PC-3 (cell line): Measurements from ENCODE around the gene CHMP1B. TPM values are rescaled to one million over a fixed set of nuclear protein-coding genes. Genes with fewer than 3 reads are reported as not detected.

Experiments
- ATAC-seq: fragments of 200-7000 bp; cut with Tn5 transposase; 2 replicates; pipeline ENCODE4 v1.9.1; 2020; ENCODE audit warnings: mild to moderate bottlenecking, moderate library complexity
- BruUV-seq: library from RNA; stranded (reverse); fragments of 400-500 nt; replicated peaks from 2 replicates; lab custom pipeline; 2021; lab: Mats Ljungman, UMichigan
- CTCF ChIA-PET: fragments of 300-600 bp; sonication (Branson Sonifier 250); formaldehyde crosslinking; loops from one replicate; lab custom pipeline; 2022; ENCODE audit warnings: antibody characterized with exemption; lab: Charles Lee
- POLR2A ChIA-PET: fragments of 300-600 bp; sonication (Branson Sonifier 250); formaldehyde crosslinking; loops from one replicate; lab custom pipeline; 2022; ENCODE audit warnings: antibody characterized with exemption; ENCODE audit not compliant: unreplicated experiment; lab: Charles Lee
- DNase-seq: peaks from one replicate; pipeline ENCODE4 v3.0.0-alpha.2; 2015
- H2AFZ ChIP-seq: fragments of 300-600 bp; sonication (generic); 2 replicates; pipeline ENCODE4 v1.6.0; 2016; ENCODE audit warnings: antibody characterized with exemption, low read length
- H3F3A ChIP-seq: fragments of 300-600 bp; sonication (generic); one replicate; pipeline ENCODE4 v1.6.0; 2017; ENCODE audit warnings: antibody characterized with exemption, low read length, control low read depth, mild to moderate bottlenecking; ENCODE audit not compliant: unreplicated experiment
- H3K27ac ChIP-seq: fragments of 300-600 bp; sonication (generic); 2 replicates; pipeline ENCODE4 v1.5.1; 2016; ENCODE audit warnings: mild to moderate bottlenecking, low read length
- H3K27me3 ChIP-seq: fragments of 300-600 bp; sonication (generic); 2 replicates; pipeline ENCODE4 v1.6.1; 2016; ENCODE audit warnings: low read length, mixed read lengths
- H3K36me3 ChIP-seq: fragments of 300-600 bp; sonication (generic); 2 replicates; pipeline ENCODE4 v1.6.1; 2016; ENCODE audit warnings: low read depth, mixed run types, low read length, mixed read lengths
- H3K4me1 ChIP-seq: fragments of 300-600 bp; sonication (generic); 2 replicates; pipeline ENCODE4 v1.5.1; 2016; ENCODE audit warnings: low read length; ENCODE audit not compliant: insufficient read depth
- H3K4me2 ChIP-seq: fragments of 300-600 bp; sonication (generic); 2 replicates; pipeline ENCODE4 v1.6.0; 2016; ENCODE audit warnings: low read length
- H3K4me3 ChIP-seq: fragments of 300-600 bp; sonication (generic); 2 replicates; pipeline ENCODE4 v1.5.1; 2016; ENCODE audit warnings: mild to moderate bottlenecking, low read length, mixed read lengths
- H3K79me2 ChIP-seq: fragments of 300-600 bp; sonication (generic); 2 replicates; pipeline ENCODE4 v1.6.1; 2017; ENCODE audit warnings: low read length, mixed read lengths
- H3K9ac ChIP-seq: fragments of 300-600 bp; sonication (generic); 2 replicates; pipeline ENCODE4 v1.6.0; 2016; ENCODE audit warnings: mild to moderate bottlenecking, low read length
- H3K9me2 ChIP-seq: fragments of 300-600 bp; sonication (generic); replicated peaks from 2 replicates; pipeline ENCODE4 v1.6.1; 2016; ENCODE audit warnings: mixed run types, low read length, mixed read lengths
- H3K9me3 ChIP-seq: fragments of 300-600 bp; sonication (generic); 2 replicates; pipeline ENCODE4 v1.6.1; 2016; ENCODE audit warnings: low read length, mixed read lengths
- H4K20me1 ChIP-seq: fragments of 300-600 bp; sonication (generic); 2 replicates; pipeline ENCODE4 v1.6.1; 2016; ENCODE audit warnings: low read length, mixed read lengths
- EZH2 ChIP-seq: fragments of 300-600 bp; sonication (generic); IDR thresholded peaks from one replicate; pipeline ENCODE4 v1.6.1; 2017; ENCODE audit warnings: antibody characterized with exemption, mild to moderate bottlenecking, low read length; ENCODE audit not compliant: unreplicated experiment
- EZH2phosphoT487 ChIP-seq: fragments of 300-600 bp; sonication (generic); IDR thresholded peaks from 2 replicates; pipeline ENCODE4 v1.6.1; 2018; ENCODE audit warnings: mild to moderate bottlenecking, antibody characterized with exemption, low read length, borderline replicate concordance
- intact Hi-C: fragments of 100-400 bp; cut with micrococcal nuclease; formaldehyde crosslinking; loops from 2 replicates; pipeline ENCODE4 v1.9.0; 2023
- total RNA-seq: library from RNA; depleted of rRNA; stranded (reverse); fragments of >200 nt; gene quantifications from 2 replicates; pipeline ENCODE4 v1.2.3, GENCODE V29; 2014
- TF ChIP-seq, protein P1 (sequence below): fragments of 300-600 bp; sonication (generic); conservative IDR thresholded peaks from 2 replicates; pipeline ENCODE4 v1.5.1; 2017; ENCODE audit warnings: antibody characterized with exemption, low read depth, mild to moderate bottlenecking, low read length

Gene CHMP1B
- total RNA-seq, 1 experiment from 2014 or later: 81.9 TPM

DNA sequence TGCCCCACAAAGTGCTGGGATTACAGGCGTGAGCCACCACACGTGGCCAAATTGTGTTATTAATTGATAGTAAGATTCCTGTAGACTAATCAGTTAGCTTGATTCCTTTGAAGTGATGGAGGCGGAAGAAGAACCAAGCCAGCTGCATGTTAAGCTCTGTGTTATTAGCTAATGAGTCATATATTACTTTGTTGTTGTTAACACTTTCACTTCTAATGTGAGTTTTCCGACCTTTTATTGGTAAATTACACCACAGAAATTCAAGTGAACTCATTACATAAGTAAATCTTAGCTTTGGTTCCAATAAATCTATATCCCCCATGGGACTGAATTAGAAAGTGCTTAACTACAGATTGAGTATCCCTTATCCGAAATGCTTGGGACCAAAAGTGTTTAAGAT lies 20.3 kb downstream of the CHMP1B start:
- H3K79me2 ChIP-seq: no peaks in the 10 kb centered on the region
- no TSS peak for BruUV-seq
- H3K9me3 ChIP-seq: no peaks in the 10 kb centered on the region
- TF ChIP-seq, protein P1, sequence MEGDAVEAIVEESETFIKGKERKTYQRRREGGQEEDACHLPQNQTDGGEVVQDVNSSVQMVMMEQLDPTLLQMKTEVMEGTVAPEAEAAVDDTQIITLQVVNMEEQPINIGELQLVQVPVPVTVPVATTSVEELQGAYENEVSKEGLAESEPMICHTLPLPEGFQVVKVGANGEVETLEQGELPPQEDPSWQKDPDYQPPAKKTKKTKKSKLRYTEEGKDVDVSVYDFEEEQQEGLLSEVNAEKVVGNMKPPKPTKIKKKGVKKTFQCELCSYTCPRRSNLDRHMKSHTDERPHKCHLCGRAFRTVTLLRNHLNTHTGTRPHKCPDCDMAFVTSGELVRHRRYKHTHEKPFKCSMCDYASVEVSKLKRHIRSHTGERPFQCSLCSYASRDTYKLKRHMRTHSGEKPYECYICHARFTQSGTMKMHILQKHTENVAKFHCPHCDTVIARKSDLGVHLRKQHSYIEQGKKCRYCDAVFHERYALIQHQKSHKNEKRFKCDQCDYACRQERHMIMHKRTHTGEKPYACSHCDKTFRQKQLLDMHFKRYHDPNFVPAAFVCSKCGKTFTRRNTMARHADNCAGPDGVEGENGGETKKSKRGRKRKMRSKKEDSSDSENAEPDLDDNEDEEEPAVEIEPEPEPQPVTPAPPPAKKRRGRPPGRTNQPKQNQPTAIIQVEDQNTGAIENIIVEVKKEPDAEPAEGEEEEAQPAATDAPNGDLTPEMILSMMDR: no peak
- no peak for TF ChIP-seq EZH2phosphoT487
- no peak for TF ChIP-seq EZH2
- no peak overlapping the region for H3K9ac ChIP-seq
- ChIA-PET POLR2A (interaction anchor here (0.5 kb wide), 1 partner anchor 79 kb away, joined by 3 read pairs; no protein-coding TSS in a partner anchor), CTCF (interaction anchor here (0.6 to 2.2 kb wide), 4 partner anchors 12 to 138 kb away, joined by 3 to 6 read pairs (median 4); partner anchors contain the start of gene CHMP1B)
- H3K4me3 ChIP-seq: no peak overlapping the region
- no peak overlapping the region for H3K27ac ChIP-seq
- intact Hi-C loops: loop anchor here (5.0 kb wide), 1 partner anchor 559 kb away; no protein-coding TSS in a partner anchor
- H3K27me3 ChIP-seq: no peaks in the 10 kb centered on the region
- no peak for ATAC-seq
- peaks cover 11% of the 10 kb centered on the region for H3K4me1 ChIP-seq
- no peak overlapping the region for H2AFZ ChIP-seq
- H3K9me2 ChIP-seq: no peaks in the 10 kb centered on the region
- no peak for DNase-seq
- peak overlapping the region; percentile 67 for H3K4me2 ChIP-seq
- H4K20me1 ChIP-seq: no peaks in the 10 kb centered on the region
- H3K36me3 ChIP-seq: no peaks in the 10 kb centered on the region
- no peaks in the 10 kb centered on the region for H3F3A ChIP-seq

DNA sequence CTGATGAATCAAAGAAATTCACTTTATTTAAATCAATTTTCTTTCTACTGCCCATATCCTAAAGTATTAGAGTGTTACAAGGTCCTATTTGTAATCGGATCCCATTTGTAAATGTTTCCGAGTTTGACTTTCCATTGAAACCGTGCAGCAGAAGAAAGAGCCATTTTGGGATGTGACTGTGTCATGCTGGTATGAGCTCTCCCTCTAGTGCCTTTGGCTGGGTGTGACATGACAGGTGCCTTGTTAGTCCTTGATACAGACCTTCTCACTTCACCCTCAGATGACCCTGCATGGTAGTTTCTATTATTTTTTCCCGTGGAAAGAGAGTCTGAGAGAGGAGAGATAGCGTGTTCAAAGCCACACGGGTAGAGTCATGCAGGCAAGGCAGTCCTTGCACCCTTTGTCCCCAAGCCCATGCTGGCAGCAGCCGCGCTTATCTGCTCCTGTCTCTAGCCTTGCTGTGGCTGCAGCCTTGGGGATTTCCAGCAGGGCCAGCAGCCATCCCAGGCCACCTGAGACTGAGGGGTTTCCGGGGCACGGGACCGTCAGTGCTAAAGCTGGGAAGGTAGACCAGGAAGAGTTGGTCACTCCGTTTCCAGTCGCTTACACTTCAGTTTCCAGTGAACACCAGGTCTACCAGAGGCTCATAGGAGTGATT lies 21.4 kb downstream of the CHMP1B start:
- Histone ChIP-seq H3K79me2 (no peaks in the 10 kb centered on the region), H3K36me3 (no peaks in the 10 kb centered on the region), H3K27ac (no peak overlapping the region), H3K9ac (0 out of 2 replicates have a peak overlapping the region, but pooled peaks have one; percentile 11), H3K4me3 (peak overlapping the region; percentile 33; the same call in 1 of the 2 replicates), H3K9me3 (no peaks in the 10 kb centered on the region), H3F3A (no peaks in the 10 kb centered on the region), H3K4me2 (peak overlapping the region; percentile 67), H3K27me3 (no peaks in the 10 kb centered on the region), H3K9me2 (no peaks in the 10 kb centered on the region), H2AFZ (peak overlapping the region; percentile 68), H3K4me1 (peaks cover 11% of the 10 kb centered on the region), H4K20me1 (no peaks in the 10 kb centered on the region)
- no peak for TF ChIP-seq EZH2phosphoT487
- TF ChIP-seq, protein P1: peak; percentile 89
- TF ChIP-seq EZH2: no peak
- DNase-seq: peak; percentile 74
- ATAC-seq: peak; percentile 98
- intact Hi-C loops: loop anchor here (1.0 to 5.0 kb wide), 5 partner anchors 12 to 560 kb away; partner anchors contain the start of gene CHMP1B
- CTCF ChIA-PET: interaction anchor here (0.6 to 1.0 kb wide), 2 partner anchors 55 to 140 kb away, joined by 3 to 6 read pairs; no protein-coding TSS in a partner anchor
- POLR2A ChIA-PET: no interaction called here
- no TSS peak for BruUV-seq
